ENCODE data around the gene MRLN. TPM values are rescaled to one million over a fixed set of nuclear protein-coding genes. Genes with fewer than 3 reads are reported as not detected.
A peak's percentile ranks its signal among the peaks of the same experiment; 100 is the strongest.
"Not testable (repeated sequence)": the region's sequence is repeated elsewhere in the genome, so short reads cannot be mapped to it uniquely, and the experiment has no call there.

MRLN gene
- total RNA-seq, 1 experiment from 2014 or later: not detected

GRCh38 chr10:59733321-59734013 is 19.8 kb downstream of the MRLN start:
- not testable (repeated sequence) for DNase-seq; H3K4me3 ChIP-seq (ENCODE audit: insufficient read depth, low read depth, low read length); H3K27me3 ChIP-seq (ENCODE audit: control insufficient read depth, insufficient read depth, low read length); H3K36me3 ChIP-seq (replicated peaks; ENCODE audit: control insufficient read depth, insufficient read depth, low read length)

GRCh38 chr10:59732849-59733248 is 20.4 kb downstream of the MRLN start:
- DNase-seq; H3K4me3 ChIP-seq (ENCODE audit: insufficient read depth, low read depth, low read length); H3K36me3 ChIP-seq (replicated peaks; ENCODE audit: control insufficient read depth, insufficient read depth, low read length); H3K27me3 ChIP-seq (ENCODE audit: control insufficient read depth, insufficient read depth, low read length): not testable (repeated sequence)

GRCh38 chr10:59729167-59729566 is 24.1 kb downstream of the MRLN start:
- not testable (repeated sequence) for H3K27me3 ChIP-seq (ENCODE audit: control insufficient read depth, insufficient read depth, low read length); H3K36me3 ChIP-seq (replicated peaks; ENCODE audit: control insufficient read depth, insufficient read depth, low read length); DNase-seq; H3K4me3 ChIP-seq (ENCODE audit: insufficient read depth, low read depth, low read length)

- no peaks in the 10 kb centered on the region for H3K27me3 ChIP-seq (ENCODE audit: control insufficient read depth, insufficient read depth, low read length)
- H3K4me3 ChIP-seq (ENCODE audit: insufficient read depth, low read depth, low read length): no peak overlapping the region
- H3K36me3 ChIP-seq (replicated peaks; ENCODE audit: control insufficient read depth, insufficient read depth, low read length): no peaks in the 10 kb centered on the region
- no peak for DNase-seq
Observed at GRCh38 chr10:59724098-59724938, 28.9 kb downstream of the MRLN start.

GRCh38 chr10:59720377-59720776 is 32.9 kb downstream of the MRLN start:
- Histone ChIP-seq H3K4me3 (ENCODE audit: insufficient read depth, low read depth, low read length) (no peak overlapping the region), H3K36me3 (replicated peaks; ENCODE audit: control insufficient read depth, insufficient read depth, low read length) (no peaks in the 10 kb centered on the region)

GRCh38 chr10:59719374-59719773 is 33.9 kb downstream of the MRLN start:
- Histone ChIP-seq H3K4me3 (ENCODE audit: insufficient read depth, low read depth, low read length) (no peak overlapping the region), H3K36me3 (replicated peaks; ENCODE audit: control insufficient read depth, insufficient read depth, low read length) (no peaks in the 10 kb centered on the region), H3K27me3 (ENCODE audit: control insufficient read depth, insufficient read depth, low read length) (no peaks in the 10 kb centered on the region)
- no peak for DNase-seq

More at GRCh38 chr10:59720377-59720776, 32.9 kb downstream of the MRLN start:
- no peak for DNase-seq
- no peaks in the 10 kb centered on the region for H3K27me3 ChIP-seq (ENCODE audit: control insufficient read depth, insufficient read depth, low read length)

- Histone ChIP-seq H3K4me3 (ENCODE audit: insufficient read depth, low read depth, low read length) (no peak overlapping the region), H3K27me3 (ENCODE audit: control insufficient read depth, insufficient read depth, low read length) (no peaks in the 10 kb centered on the region), H3K36me3 (replicated peaks; ENCODE audit: control insufficient read depth, insufficient read depth, low read length) (no peaks in the 10 kb centered on the region)
- DNase-seq: no peak
Observed at GRCh38 chr10:59718257-59718656, 35.0 kb downstream of the MRLN start.

GRCh38 chr10:59713196-59713821 is 39.9 kb downstream of the MRLN start:
- Histone ChIP-seq H3K4me3 (ENCODE audit: insufficient read depth, low read depth, low read length) (no peak overlapping the region), H3K27me3 (ENCODE audit: control insufficient read depth, insufficient read depth, low read length) (peaks cover 27% of the 10 kb centered on the region), H3K36me3 (replicated peaks; ENCODE audit: control insufficient read depth, insufficient read depth, low read length) (no peaks in the 10 kb centered on the region)
- DNase-seq: no peak

- no peak overlapping the region for H3K4me3 ChIP-seq (ENCODE audit: insufficient read depth, low read depth, low read length)
- no peaks in the 10 kb centered on the region for H3K36me3 ChIP-seq (replicated peaks; ENCODE audit: control insufficient read depth, insufficient read depth, low read length)
- no peak for DNase-seq
- H3K27me3 ChIP-seq (ENCODE audit: control insufficient read depth, insufficient read depth, low read length): peaks cover 29% of the 10 kb centered on the region
Observed at GRCh38 chr10:59711871-59712494, 41.3 kb downstream of the MRLN start.

GRCh38 chr10:59709395-59710125 is 43.7 kb downstream of the MRLN start, which contains the start of gene SLC16A9:
SLC16A9 (minus strand) TSS chr10:59709850; CDS start chr10:59684291, 25,559 bp downstream.
- Histone ChIP-seq H3K4me3 (ENCODE audit: insufficient read depth, low read depth, low read length) (peak within 1 kb of the TSS; percentile 55), H3K36me3 (replicated peaks; ENCODE audit: control insufficient read depth, insufficient read depth, low read length) (no peaks in the 10 kb centered on the region), H3K27me3 (ENCODE audit: control insufficient read depth, insufficient read depth, low read length) (peaks cover 29% of the 10 kb centered on the region)
- DNase-seq: peak; percentile 91

- H3K4me3 ChIP-seq (ENCODE audit: insufficient read depth, low read depth, low read length): peak overlapping the region; percentile 55
- DNase-seq: peak; percentile 83
- H3K27me3 ChIP-seq (ENCODE audit: control insufficient read depth, insufficient read depth, low read length): peaks cover 29% of the 10 kb centered on the region
- H3K36me3 ChIP-seq (replicated peaks; ENCODE audit: control insufficient read depth, insufficient read depth, low read length): no peaks in the 10 kb centered on the region
Observed at GRCh38 chr10:59708816-59709394, 44.4 kb downstream of the MRLN start.

- Histone ChIP-seq H3K27me3 (ENCODE audit: control insufficient read depth, insufficient read depth, low read length) (peaks cover 29% of the 10 kb centered on the region), H3K4me3 (ENCODE audit: insufficient read depth, low read depth, low read length) (no peak overlapping the region), H3K36me3 (replicated peaks; ENCODE audit: control insufficient read depth, insufficient read depth, low read length) (no peaks in the 10 kb centered on the region)
- no peak for DNase-seq
Observed at GRCh38 chr10:59706851-59707797, 46.1 kb downstream of the MRLN start.

- H3K36me3 ChIP-seq (replicated peaks; ENCODE audit: control insufficient read depth, insufficient read depth, low read length): no peaks in the 10 kb centered on the region
- H3K4me3 ChIP-seq (ENCODE audit: insufficient read depth, low read depth, low read length): no peak overlapping the region
- H3K27me3 ChIP-seq (ENCODE audit: control insufficient read depth, insufficient read depth, low read length): peaks cover 27% of the 10 kb centered on the region
- DNase-seq: peak; percentile 27
Observed at GRCh38 chr10:59705931-59706330, 47.3 kb downstream of the MRLN start.
